ENCODE data around the gene GPR180.
"Not testable (repeated sequence)": the region's sequence is repeated elsewhere in the genome, so short reads cannot be mapped to it uniquely, and the experiment has no call there.

Gene GPR180

GRCh38 chr13:94632226-94632980, 30.7 kb downstream of the GPR180 start:
- DNase-seq: no peak
- in situ Hi-C loops (cut with HindIII; ENCODE audit: low pct_ligation_motif_present, low pct_unique_long_range_greater_than_20kb, low sequenced_read_pairs): no loop called here

GRCh38 chr13:94636096-94636495, 34.4 kb downstream of the GPR180 start:
- DNase-seq; in situ Hi-C loops (cut with HindIII; ENCODE audit: low pct_ligation_motif_present, low pct_unique_long_range_greater_than_20kb, low sequenced_read_pairs): not testable (repeated sequence)

- no peak for DNase-seq
- in situ Hi-C loops (cut with HindIII; ENCODE audit: low pct_ligation_motif_present, low pct_unique_long_range_greater_than_20kb, low sequenced_read_pairs): no loop called here
Observed at GRCh38 chr13:94636942-94637578, 35.4 kb downstream of the GPR180 start.

GRCh38 chr13:94637677-94638076, 36.0 kb downstream of the GPR180 start:
- in situ Hi-C loops (cut with HindIII; ENCODE audit: low pct_ligation_motif_present, low pct_unique_long_range_greater_than_20kb, low sequenced_read_pairs); DNase-seq: not testable (repeated sequence)

GRCh38 chr13:94640721-94641120, 39.1 kb downstream of the GPR180 start:
- no peak for DNase-seq
- in situ Hi-C loops (cut with HindIII; ENCODE audit: low pct_ligation_motif_present, low pct_unique_long_range_greater_than_20kb, low sequenced_read_pairs): no loop called here

GRCh38 chr13:94641409-94641941, 39.8 kb downstream of the GPR180 start:
- in situ Hi-C loops (cut with HindIII; ENCODE audit: low pct_ligation_motif_present, low pct_unique_long_range_greater_than_20kb, low sequenced_read_pairs): no loop called here
- no peak for DNase-seq

GRCh38 chr13:94646904-94647303, 45.2 kb downstream of the GPR180 start:
- in situ Hi-C loops (cut with HindIII; ENCODE audit: low pct_ligation_motif_present, low pct_unique_long_range_greater_than_20kb, low sequenced_read_pairs): no loop called here
- DNase-seq: no peak

- in situ Hi-C loops (cut with HindIII; ENCODE audit: low pct_ligation_motif_present, low pct_unique_long_range_greater_than_20kb, low sequenced_read_pairs): no loop called here
- DNase-seq: no peak
Observed at GRCh38 chr13:94656176-94656575, 54.5 kb downstream of the GPR180 start.

GRCh38 chr13:94656766-94657165, 55.1 kb downstream of the GPR180 start:
- in situ Hi-C loops (cut with HindIII; ENCODE audit: low pct_ligation_motif_present, low pct_unique_long_range_greater_than_20kb, low sequenced_read_pairs): no loop called here

GRCh38 chr13:94657167-94657566, 55.5 kb downstream of the GPR180 start:
- DNase-seq: no peak
- in situ Hi-C loops (cut with HindIII; ENCODE audit: low pct_ligation_motif_present, low pct_unique_long_range_greater_than_20kb, low sequenced_read_pairs): no loop called here

More at GRCh38 chr13:94656766-94657165, 55.1 kb downstream of the GPR180 start:
- peak; percentile 50 for DNase-seq

GRCh38 chr13:94658926-94659597, 57.4 kb downstream of the GPR180 start:
- in situ Hi-C loops (cut with HindIII; ENCODE audit: low pct_ligation_motif_present, low pct_unique_long_range_greater_than_20kb, low sequenced_read_pairs): no loop called here

GRCh38 chr13:94659598-94659946, 57.9 kb downstream of the GPR180 start:
- in situ Hi-C loops (cut with HindIII; ENCODE audit: low pct_ligation_motif_present, low pct_unique_long_range_greater_than_20kb, low sequenced_read_pairs): no loop called here
- no peak for DNase-seq

More at GRCh38 chr13:94658926-94659597, 57.4 kb downstream of the GPR180 start:
- DNase-seq: no peak

GRCh38 chr13:94660695-94661326, 59.2 kb downstream of the GPR180 start:
- peak; percentile 17 for DNase-seq
- in situ Hi-C loops (cut with HindIII; ENCODE audit: low pct_ligation_motif_present, low pct_unique_long_range_greater_than_20kb, low sequenced_read_pairs): no loop called here

GRCh38 chr13:94661406-94661805, 59.7 kb downstream of the GPR180 start:
- no peak for DNase-seq
- in situ Hi-C loops (cut with HindIII; ENCODE audit: low pct_ligation_motif_present, low pct_unique_long_range_greater_than_20kb, low sequenced_read_pairs): no loop called here

GRCh38 chr13:94662274-94662945, 60.8 kb downstream of the GPR180 start:
- DNase-seq: no peak
- in situ Hi-C loops (cut with HindIII; ENCODE audit: low pct_ligation_motif_present, low pct_unique_long_range_greater_than_20kb, low sequenced_read_pairs): no loop called here

GRCh38 chr13:94664889-94665288, 63.2 kb downstream of the GPR180 start:
- no peak for DNase-seq
- in situ Hi-C loops (cut with HindIII; ENCODE audit: low pct_ligation_motif_present, low pct_unique_long_range_greater_than_20kb, low sequenced_read_pairs): no loop called here

GRCh38 chr13:94666065-94666464, 64.4 kb downstream of the GPR180 start:
- no peak for DNase-seq
- in situ Hi-C loops (cut with HindIII; ENCODE audit: low pct_ligation_motif_present, low pct_unique_long_range_greater_than_20kb, low sequenced_read_pairs): no loop called here

- DNase-seq: no peak
- in situ Hi-C loops (cut with HindIII; ENCODE audit: low pct_ligation_motif_present, low pct_unique_long_range_greater_than_20kb, low sequenced_read_pairs): no loop called here
Observed at GRCh38 chr13:94667190-94667589, 65.5 kb downstream of the GPR180 start.
